ENCODE data around the gene BIRC5. TPM values are rescaled to one million over a fixed set of nuclear protein-coding genes. Genes with fewer than 3 reads are reported as not detected.

Gene BIRC5
- total RNA-seq, 1 donor from 2014 or later, result 22.0 TPM

Other genes with a start within 250 kb of the BIRC5 start
- gene TMC6, start 85.5 kb upstream of the BIRC5 start, total RNA-seq (ENCODE audit: unreplicated experiment), result 292 TPM
- 55.8 TPM for gene TMC8, start 83.5 kb upstream of the BIRC5 start, total RNA-seq (ENCODE audit: unreplicated experiment)
- not detected for gene C17orf99, start 67.9 kb upstream of the BIRC5 start, total RNA-seq (ENCODE audit: unreplicated experiment)
- 72.6 TPM for gene SYNGR2, start 45.7 kb upstream of the BIRC5 start, total RNA-seq (ENCODE audit: unreplicated experiment)
- 23.8 TPM for gene TK1, start 27.2 kb upstream of the BIRC5 start, total RNA-seq (ENCODE audit: unreplicated experiment)
- 135 TPM for gene AFMID, start 26.9 kb upstream of the BIRC5 start, total RNA-seq (ENCODE audit: unreplicated experiment)
- gene TMEM235, start 17.4 kb downstream of the BIRC5 start, total RNA-seq (ENCODE audit: unreplicated experiment), result 21.1 TPM
- gene SOCS3, start 145.8 kb downstream of the BIRC5 start, total RNA-seq (ENCODE audit: unreplicated experiment), result 30.2 TPM
- 85.5 TPM for gene PGS1, start 164.4 kb downstream of the BIRC5 start, total RNA-seq (ENCODE audit: unreplicated experiment)

Data from endothelial cell (in vitro differentiated cells).